SK-N-DZ (cell line): ENCODE measurements around the gene LRRC32.

ENCODE experiments used
- DNase-seq: peaks from one replicate; pipeline ENCODE4 v3.0.0-alpha.2; 2015; ENCODE audit warnings: low spot score

The LRRC32 gene

GRCh38 chr11:76663912-76664440 lies 6.6 kb downstream of the LRRC32 start:
- no peak for DNase-seq

- no peak for DNase-seq
Observed at GRCh38 chr11:76663486-76663810, 7.1 kb downstream of the LRRC32 start.

- no peak for DNase-seq
Observed at GRCh38 chr11:76662656-76663485, 7.7 kb downstream of the LRRC32 start.

- no peak for DNase-seq
Observed at GRCh38 chr11:76661834-76662434, 8.6 kb downstream of the LRRC32 start.

GRCh38 chr11:76661306-76661751 lies 9.2 kb downstream of the LRRC32 start:
- no peak for DNase-seq

GRCh38 chr11:76660533-76661305 lies 9.8 kb downstream of the LRRC32 start:
- no peak for DNase-seq

GRCh38 chr11:76659672-76660532 lies 10.6 kb downstream of the LRRC32 start:
- DNase-seq = no peak

GRCh38 chr11:76658651-76659650 lies 11.6 kb downstream of the LRRC32 start:
- DNase-seq = no peak

- no peak for DNase-seq
Observed at GRCh38 chr11:76658231-76658630, 12.3 kb downstream of the LRRC32 start.

GRCh38 chr11:76657187-76658170 lies 13.1 kb downstream of the LRRC32 start:
- no peak for DNase-seq

- DNase-seq = no peak
Observed at GRCh38 chr11:76656571-76657081, 13.9 kb downstream of the LRRC32 start.

GRCh38 chr11:76656050-76656531 lies 14.5 kb downstream of the LRRC32 start:
- no peak for DNase-seq

GRCh38 chr11:76655501-76656049 lies 15.0 kb downstream of the LRRC32 start:
- DNase-seq = no peak

GRCh38 chr11:76654980-76655379 lies 15.6 kb downstream of the LRRC32 start:
- DNase-seq = no peak

- DNase-seq = no peak
Observed at GRCh38 chr11:76654298-76654851, 16.2 kb downstream of the LRRC32 start.

- DNase-seq = no peak
Observed at GRCh38 chr11:76653674-76654284, 16.8 kb downstream of the LRRC32 start.

GRCh38 chr11:76653012-76653673 lies 17.4 kb downstream of the LRRC32 start:
- DNase-seq = no peak
